SIG-M5 (cell line): ENCODE results near the gene PLPP6.

Experiments
- DNase-seq: peaks from one replicate; lab custom pipeline; 2025; lab: John Stamatoyannopoulos, UW

The PLPP6 gene

GRCh38 chr9:4700091-4700490 lies 38.0 kb downstream of the PLPP6 start:
- DNase-seq, result no peak

DNA sequence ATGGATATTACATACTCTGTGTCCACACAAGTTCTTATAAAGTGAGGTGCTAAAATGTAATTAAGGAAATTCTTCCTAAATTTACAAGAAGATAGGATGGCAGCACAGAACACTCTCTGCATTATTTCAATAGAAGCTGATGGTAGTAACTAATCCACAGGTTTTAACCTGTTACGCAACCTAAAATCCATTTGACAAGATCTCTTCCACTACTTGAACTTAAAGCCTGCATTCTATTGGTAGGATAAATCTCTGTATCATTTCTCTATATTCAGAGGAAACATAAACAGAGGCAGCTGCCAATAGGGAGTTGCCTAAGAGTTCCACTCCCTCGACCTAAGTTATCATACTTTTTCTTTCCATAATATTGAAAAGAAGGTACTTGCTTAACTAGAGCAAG lies 38.8 kb downstream of the PLPP6 start:
- no peak for DNase-seq

GRCh38 chr9:4701526-4701925 lies 39.4 kb downstream of the PLPP6 start:
- no peak for DNase-seq

GRCh38 chr9:4704129-4704528 lies 42.0 kb downstream of the PLPP6 start:
- no peak for DNase-seq

GRCh38 chr9:4706021-4706420 lies 43.9 kb downstream of the PLPP6 start:
- DNase-seq, result no peak

GRCh38 chr9:4706971-4707622 lies 45.0 kb downstream of the PLPP6 start:
- no peak for DNase-seq

DNA sequence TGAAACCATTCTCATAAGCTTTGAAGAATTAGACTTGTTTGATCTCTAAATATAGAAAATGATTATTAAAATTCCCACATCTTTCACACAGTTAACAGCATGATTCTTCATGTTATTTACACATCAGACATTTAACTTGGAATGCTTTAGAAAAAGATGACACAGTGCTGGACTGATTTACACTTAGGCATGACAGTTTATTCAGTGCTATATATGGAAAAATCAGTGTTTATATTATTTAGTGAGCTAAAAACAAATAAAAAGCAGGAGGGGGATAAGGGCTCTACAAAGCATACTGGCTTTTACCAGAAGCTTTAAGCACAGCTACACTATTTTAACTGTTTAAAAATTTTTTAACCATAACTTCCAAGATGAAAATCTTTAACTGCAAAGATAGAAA lies 47.3 kb downstream of the PLPP6 start:
- no peak for DNase-seq

- DNase-seq, result no peak
Measured at GRCh38 chr9:4713849-4714248, 51.8 kb downstream of the PLPP6 start.

- DNase-seq, result no peak
Measured at GRCh38 chr9:4714266-4715016, 52.3 kb downstream of the PLPP6 start.
